ENCODE results near the gene PAXIP1.
"Not testable (repeated sequence)": the region's sequence is repeated elsewhere in the genome, so short reads cannot be mapped to it uniquely, and the experiment has no call there.

The PAXIP1 gene, protein sequence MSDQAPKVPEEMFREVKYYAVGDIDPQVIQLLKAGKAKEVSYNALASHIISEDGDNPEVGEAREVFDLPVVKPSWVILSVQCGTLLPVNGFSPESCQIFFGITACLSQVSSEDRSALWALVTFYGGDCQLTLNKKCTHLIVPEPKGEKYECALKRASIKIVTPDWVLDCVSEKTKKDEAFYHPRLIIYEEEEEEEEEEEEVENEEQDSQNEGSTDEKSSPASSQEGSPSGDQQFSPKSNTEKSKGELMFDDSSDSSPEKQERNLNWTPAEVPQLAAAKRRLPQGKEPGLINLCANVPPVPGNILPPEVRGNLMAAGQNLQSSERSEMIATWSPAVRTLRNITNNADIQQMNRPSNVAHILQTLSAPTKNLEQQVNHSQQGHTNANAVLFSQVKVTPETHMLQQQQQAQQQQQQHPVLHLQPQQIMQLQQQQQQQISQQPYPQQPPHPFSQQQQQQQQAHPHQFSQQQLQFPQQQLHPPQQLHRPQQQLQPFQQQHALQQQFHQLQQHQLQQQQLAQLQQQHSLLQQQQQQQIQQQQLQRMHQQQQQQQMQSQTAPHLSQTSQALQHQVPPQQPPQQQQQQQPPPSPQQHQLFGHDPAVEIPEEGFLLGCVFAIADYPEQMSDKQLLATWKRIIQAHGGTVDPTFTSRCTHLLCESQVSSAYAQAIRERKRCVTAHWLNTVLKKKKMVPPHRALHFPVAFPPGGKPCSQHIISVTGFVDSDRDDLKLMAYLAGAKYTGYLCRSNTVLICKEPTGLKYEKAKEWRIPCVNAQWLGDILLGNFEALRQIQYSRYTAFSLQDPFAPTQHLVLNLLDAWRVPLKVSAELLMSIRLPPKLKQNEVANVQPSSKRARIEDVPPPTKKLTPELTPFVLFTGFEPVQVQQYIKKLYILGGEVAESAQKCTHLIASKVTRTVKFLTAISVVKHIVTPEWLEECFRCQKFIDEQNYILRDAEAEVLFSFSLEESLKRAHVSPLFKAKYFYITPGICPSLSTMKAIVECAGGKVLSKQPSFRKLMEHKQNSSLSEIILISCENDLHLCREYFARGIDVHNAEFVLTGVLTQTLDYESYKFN

DNA sequence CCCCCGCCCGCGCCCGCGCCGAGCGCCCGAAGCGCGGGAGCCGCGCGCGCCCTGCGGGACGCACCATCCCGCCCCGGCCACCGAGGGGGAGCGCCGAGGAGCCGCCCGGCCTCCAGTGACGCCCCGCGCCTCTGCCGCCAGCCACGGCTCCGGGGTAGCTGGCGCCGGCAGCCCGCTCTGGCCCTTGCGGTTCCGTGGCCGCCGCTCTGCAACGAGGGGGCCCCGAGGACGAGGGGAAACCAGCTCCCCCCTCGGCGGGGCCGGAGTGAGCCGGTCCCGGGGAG lies at the start of gene PAXIP1:
Gene PAXIP1 (minus strand): TSS at position 33 of the 284 bp plus-strand sequence. CDS start 195 bp downstream, outside the sequence.
- DNase-seq (ENCODE audit: low read depth): no peak

DNA sequence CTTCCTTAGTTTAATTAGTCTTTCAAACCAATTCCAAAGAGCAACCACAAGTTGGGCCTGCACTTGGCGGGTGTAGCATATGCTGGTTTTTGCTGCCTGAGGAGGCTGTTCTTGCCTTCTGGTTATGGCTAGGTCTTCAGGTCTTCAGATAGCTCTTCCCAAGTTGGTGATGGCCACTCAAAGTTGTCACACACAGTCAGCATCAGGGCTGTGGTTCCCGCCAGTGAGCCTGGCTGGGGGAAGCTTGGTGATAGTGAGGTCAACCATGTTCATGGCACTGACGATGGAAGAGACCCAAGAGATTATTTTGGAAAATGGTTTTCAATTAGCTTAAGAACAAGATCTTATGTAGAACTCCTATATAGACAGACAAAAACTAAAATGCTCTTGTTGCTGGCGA lies 48.4 kb upstream of the PAXIP1 start:
- no peak for DNase-seq (ENCODE audit: low read depth)

DNA sequence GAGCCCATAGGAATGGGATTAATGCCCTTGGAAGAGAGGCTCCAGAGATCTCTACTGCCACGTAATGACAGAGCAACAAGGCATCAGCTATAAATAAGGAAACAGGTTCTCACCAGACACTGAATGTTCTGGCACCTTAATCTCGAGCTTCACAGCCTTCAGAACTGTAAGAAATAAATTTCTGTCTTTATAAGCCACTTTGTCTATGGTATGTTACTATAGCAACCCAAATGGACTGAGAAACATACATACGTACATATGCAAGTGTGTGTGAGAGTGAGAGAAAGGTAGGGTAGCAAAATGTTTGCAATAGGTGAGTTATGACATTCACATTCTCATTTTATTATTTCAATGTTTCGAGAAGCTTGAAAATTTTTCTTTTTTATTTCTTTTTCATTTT lies 45.1 kb upstream of the PAXIP1 start:
- DNase-seq (ENCODE audit: low read depth): no peak

DNA sequence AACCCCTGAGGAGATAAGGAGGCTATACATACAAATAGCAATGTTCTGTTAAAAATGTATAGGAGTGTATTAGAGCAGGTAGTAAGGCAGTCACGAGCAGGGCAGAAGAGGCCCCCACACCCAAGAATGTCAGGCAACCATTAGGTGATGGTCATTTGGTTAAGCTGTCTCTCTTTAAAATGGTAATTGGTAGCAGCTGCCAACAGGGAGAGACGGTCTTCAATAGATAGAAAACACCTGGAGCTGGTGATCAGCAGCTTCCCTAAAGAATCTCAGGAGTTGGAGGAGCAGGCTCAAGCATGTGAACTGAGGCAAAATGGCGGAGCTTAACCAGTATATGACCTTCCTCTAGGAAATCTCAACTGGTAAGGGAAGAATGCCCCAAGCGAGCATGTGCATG lies 40.8 kb upstream of the PAXIP1 start:
- DNase-seq (ENCODE audit: low read depth): no peak

DNA sequence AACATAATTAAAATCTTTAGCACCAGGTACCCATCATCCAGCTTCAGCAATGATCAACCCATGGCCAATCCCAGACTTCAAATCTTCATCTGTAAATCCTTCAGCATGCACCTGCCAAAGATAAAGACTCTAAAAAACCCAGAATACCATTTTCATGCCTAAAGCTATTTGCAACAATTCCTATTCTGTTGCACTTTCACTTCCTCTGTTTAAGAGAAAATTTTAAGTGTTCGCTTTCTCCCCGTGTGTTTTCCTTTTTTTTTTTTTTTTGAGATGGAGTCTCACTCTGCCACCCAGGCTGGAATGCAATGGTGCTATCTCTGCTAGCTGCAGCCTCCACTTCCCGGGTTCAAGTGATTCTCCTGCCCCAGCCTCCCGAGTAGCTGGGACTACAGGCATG lies 35.4 kb upstream of the PAXIP1 start:
- DNase-seq (ENCODE audit: low read depth): no peak

DNA sequence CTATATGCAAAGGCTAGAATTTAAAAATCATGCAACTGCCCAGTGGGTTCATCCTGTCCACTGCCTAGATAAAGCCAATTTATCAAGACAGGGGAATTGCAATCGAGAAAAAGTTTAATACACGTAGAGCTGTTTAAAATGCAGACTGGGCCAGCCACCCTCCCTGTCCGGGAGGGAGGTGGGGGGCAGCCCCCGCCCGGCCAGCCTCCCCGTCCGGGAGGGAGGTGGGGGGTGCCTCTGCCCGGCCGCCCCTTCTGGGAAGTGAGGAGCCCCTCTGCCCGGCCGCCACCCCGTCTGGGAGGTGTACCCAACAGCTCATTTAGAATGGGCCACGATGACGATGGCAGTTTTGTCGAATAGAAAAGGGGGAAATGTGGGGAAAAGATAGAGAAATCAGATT lies 31.6 kb upstream of the PAXIP1 start:
- not testable (repeated sequence) for DNase-seq (ENCODE audit: low read depth)

DNA sequence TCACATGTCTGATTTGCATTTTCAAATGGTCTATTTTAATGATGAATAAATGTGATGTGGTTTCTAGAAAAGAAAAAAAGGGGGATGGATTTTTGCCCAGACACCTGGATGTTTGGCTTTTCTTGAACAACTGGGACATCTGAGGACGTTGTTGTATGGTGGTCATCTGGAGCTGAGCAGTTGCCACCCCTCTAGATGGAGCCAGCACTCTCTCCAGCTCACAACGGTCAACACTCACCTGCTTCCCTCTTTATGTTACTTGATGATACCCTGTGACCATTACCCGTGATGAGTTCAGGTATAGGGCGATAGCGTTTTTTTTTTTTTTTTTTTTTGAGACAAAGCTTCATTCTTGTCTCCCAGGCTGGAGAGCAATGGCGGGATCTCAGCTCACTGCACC lies 30.1 kb upstream of the PAXIP1 start:
- no peak for DNase-seq (ENCODE audit: low read depth)

DNA sequence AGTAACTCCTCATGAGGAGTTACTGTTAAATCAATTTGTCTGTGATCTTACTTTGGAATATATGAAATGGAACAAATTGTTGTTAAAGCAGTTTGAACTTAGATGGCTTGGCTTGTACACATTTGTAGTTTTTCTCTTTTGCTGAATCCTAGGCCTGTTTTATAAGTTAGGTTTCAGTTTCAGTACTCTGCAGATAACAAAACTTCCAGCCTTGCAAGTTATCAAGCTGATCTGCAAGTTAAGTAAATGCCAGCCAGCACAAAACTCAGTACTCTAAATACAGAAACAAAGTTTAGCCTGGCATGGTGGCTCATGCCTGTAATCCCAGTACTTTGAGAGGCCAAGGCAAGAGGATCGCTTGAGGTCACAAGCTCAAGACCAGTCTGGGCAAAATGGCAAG lies 25.0 kb upstream of the PAXIP1 start:
- DNase-seq (ENCODE audit: low read depth): no peak

DNA sequence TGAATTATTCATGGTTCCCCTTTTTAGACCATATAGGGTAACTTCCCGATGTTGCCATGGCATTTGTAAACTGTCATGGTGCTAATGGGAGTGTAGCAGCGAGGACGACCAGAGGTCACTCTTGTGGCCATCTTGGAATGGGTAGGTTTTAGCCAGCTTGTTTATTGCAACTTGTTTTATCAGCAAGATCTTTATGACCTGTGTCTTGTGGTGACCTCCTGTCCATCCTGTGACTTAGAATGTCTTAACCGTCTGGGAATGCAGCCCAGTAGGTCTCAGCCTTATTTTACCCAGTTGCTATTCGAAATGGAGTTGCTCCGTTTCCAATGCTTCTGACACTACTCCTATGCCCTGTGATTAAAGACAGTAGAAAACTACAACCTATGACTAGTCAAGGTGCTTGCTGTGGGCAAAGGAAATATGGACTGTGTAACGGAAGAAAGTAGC lies 18.8 kb upstream of the PAXIP1 start:
- no peak for DNase-seq (ENCODE audit: low read depth)

DNA sequence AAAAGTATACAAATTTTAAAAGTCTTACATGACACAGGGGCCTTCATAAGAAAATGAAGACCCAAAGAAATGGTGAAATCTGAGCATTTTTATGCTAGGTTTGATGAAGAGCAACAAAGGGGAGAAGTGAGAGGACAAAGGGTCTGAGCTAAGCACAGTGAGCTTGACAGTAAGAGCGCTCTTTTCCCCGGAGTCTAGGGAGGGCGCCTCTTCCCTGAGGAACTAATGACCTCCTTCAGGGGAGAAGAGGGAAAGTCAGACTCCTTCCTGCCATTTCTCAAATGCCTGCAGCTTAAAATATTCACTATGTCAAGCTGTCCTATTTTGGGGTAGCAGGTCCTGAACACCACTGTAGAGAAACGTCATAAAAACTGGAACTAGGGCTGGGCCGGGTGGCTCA lies 18.1 kb upstream of the PAXIP1 start:
- DNase-seq (ENCODE audit: low read depth): no peak

DNA sequence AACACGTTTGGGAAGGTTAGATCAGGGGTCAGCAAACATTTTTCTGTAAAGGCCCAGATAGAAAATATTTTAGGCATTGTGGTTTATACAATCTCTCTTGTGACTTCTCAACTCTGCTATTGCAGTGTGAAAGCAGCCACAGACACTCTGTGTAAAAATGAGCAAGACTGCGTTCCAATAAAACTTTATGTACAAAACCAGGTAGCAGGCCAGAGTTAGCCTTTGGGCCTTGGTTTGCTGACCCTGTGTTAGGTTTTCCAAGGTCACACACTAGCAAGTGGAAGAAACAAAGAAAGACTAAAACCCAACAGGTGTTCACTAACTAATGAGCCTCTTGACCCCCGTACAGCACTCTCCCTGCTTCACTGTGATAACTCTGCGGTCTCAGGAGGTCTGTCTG lies 14.9 kb upstream of the PAXIP1 start:
- DNase-seq (ENCODE audit: low read depth): no peak

DNA sequence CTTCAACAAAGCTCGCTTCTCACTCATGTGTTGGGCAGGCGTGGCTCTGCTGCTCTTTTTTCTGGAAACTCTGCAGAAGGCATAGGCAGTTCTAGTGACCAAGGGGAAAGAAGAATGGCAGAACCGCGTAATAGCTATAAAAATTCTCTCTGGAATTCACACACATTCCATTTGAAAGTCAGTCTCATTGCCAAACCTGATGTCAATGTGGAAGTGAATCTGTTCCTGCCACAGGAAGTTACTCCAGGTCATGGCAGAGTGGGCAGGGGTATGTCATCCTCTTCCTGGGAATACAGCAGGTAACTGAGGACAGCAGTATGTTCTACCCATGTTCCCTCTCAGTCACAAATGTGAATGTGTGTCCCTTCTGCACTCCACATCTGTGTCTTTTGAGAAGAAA lies 8.2 kb upstream of the PAXIP1 start:
- DNase-seq (ENCODE audit: low read depth): no peak

DNA sequence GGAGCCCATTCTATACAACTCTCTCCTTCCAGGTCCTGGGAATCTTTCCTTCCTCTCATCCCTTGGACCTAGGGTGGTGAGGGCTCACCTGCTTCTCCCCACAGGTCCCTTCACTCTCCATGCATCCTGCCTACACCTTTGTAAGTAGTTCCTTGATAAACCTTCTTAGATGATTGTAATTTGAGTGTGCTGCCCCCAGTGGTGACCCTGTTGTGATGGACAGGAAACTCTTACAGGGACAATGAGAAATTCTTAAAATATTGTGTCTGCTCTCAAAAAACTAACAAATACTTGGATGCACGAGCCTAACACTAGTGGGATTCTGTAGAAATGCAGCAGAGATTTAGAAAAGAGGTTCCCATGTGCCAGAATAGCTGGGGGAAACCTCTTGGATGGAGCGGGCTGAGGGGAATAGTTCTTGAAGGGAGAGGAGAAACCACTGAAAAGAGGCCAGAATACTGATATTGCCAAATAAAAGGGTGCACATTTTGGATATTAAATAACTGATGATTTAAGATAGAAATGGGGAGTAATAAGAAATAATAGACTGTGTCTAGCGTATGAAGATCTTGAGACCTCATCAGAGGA lies 6.7 kb upstream of the PAXIP1 start:
- no peak for DNase-seq (ENCODE audit: low read depth)

DNA sequence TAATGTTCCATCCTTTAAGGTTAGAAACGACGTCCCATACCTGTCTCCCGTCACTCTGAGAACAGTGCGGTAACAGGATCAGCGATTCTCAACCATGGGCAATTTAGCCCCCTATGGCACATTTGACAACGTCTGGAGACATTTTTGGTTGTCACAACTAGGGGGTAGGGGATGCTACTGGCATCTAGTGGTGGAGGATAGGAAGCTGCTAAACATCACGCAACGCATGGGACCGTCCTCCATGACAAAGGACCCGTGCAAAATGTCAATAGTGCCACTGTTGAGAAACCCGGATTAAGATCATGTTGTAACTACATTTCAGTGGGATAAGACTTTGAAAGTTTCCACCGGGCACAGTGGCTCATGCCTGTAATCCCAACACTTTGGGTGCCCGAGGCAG lies 5.0 kb upstream of the PAXIP1 start:
- DNase-seq (ENCODE audit: low read depth): no peak

DNA sequence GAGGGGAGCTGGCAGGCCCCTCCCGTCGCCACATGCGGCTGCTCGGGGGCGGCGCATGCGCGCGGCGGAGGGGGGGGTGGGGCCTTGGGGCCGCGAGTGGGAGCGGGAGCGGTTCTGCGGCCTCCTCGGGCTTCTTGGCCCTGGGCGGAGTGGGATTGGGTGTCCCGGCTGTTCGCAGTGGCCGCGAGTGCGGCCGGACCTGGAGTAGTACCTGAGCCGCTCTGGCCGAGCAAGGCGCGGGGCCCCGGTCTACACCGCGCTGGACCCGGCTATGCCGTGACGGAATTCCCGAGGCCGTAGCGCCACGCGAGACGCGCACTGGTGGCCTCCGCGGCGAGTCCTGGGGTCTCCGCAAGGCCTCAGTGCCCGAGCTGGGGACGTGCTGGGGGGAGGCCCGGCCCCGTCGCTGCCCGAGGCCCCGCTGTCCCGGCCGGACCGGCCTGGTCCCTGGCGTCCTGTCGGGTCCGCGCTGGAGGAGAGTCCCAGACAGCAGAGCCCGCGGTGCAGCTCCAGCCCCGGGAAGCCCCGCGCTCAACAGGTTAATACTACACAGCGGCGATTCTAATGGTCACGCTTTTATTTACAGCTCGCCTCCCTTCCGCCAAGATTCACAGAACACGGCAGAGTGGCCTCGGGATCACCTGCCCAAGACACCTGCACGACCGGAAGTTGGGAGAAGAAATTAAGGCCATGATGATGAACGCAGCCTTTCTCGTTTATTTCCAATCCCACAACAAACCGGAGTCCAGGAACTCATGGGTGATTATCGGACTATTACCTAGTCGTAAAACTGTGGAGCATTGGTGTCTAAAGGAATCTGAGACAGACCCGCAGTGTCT lies 671 bp upstream of the PAXIP1 start:
- no peak for DNase-seq (ENCODE audit: low read depth)

DNA sequence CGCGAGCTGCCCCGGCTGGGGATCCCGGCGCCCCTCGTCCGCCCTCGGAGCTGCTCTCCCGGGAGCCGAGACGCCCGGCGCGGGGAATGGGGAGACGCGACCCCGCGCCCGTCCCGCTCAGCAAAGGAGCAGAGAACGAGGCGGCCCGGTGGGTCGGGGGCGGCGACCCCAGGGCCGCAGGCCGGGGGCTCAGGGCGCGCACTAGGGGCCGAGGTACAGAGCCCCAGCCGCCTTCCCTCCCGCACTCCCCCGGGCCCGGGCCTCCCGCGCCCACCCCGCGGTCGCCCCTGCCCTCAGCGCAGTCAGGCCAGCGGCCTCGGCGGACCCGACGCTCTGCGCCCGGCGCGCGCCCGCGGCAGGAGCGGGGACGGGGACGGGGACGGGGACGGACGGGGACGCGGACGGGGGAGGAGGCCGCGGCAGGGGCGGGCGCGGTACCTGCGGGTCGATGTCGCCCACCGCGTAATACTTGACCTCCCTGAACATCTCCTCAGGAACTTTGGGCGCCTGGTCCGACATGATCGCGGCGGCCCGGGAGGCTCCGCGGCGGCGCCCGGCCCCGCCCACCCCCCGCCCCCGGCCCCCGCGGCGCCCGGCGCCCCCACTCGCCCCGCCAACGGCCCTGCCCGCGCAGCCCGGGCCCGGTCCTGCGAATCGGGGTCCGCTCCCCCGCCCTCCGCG lies 373 bp downstream of the PAXIP1 start:
- no peak for DNase-seq (ENCODE audit: low read depth)

DNA sequence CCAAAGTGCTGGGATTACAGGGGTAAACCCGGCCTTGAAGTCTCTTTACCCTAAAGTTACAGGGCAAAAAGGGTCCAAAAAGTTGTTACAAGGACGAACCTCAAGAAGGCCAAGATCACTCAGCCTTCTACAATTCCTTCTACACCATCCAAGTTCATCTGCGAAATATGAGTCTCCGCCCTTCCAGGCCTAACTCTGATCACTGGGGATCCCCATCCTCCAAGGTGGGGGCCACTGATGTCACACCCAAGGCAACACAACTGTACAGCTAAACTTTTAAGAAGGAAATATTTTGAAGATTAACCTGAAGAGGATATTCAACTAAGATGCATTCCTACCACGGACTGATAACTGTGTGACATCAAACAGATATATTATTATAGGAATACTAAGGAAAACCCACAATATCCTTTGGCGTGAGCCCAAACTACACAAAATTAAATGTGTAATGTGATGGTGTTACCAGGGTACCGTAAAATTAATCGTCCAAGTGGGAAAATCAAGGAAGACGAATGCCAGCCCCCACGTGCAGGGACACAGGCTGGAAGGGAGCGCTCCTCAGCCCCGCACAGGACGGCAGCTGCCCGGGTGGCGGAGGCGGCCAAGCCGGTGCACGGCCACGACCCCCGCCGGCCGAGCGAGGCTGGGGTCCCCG lies 1.0 kb downstream of the PAXIP1 start:
- no peak for DNase-seq (ENCODE audit: low read depth)

DNA sequence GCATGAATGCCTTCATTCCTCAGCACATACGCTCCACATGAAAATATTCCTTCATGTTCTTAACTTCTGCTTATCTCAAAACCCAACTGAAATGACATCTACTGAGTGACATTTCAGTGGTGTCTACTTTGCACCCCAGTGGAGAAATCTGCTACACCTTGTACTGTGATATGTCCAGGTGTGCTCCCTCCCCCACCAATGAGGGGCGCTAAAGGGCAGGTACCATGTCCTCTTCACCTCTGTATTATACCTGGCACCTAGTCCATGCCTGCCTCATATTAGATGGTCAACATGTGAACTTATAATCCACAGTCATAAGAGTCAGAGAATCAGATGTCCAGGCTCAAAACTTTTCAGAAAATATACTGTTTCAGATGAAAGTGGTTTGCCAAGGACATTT lies 2.1 kb downstream of the PAXIP1 start:
- DNase-seq (ENCODE audit: low read depth): no peak

DNA sequence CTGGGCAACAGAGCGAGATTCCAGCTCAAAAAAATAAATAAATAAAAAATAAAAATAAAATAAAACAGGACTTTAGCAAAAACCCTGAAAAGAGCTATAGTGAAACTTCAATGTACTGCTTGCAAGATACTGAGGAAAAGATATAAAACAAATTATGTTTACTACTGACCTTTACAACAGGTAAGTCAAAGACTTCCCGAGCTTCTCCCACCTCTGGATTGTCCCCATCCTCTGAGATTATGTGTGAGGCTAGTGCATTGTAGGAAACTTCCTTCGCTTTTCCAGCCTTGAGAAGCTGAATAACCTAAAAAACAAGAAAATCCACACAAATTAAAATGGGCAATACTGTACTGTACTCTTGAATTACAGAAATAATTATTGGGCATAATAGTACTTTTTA lies 4.4 kb downstream of the PAXIP1 start:
- no peak for DNase-seq (ENCODE audit: low read depth)

DNA sequence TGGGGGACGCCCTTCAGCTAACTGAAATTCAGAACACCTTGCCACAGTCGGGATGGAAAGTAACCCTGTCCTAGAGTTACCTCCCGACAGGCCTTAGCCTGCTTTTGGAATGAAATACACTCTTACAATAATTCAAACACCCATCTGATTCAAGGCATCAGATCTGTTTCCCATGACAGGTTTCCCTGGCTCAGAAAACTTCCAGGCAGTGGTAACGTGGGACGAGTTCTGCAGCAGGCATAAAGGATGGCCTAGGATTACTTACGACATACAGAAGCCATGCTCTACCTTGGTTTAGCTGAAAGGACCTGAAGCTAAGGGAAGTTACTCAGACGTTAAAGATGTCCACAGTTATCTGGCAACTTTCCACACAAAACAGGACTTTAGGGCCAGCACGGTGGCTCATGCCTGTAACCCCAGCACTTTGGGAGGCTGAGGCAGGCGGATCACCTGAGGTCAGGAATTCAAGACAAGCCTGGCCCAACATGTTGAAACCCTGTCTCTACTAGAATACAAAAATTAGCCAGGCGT lies 5.0 kb downstream of the PAXIP1 start:
- no peak for DNase-seq (ENCODE audit: low read depth)

Measured in HS-27A (cell line).